ENCODE data around the gene DNER.
"Not testable (repeated sequence)": the region's sequence is repeated elsewhere in the genome, so short reads cannot be mapped to it uniquely, and the experiment has no call there.

Gene DNER

GRCh38 chr2:229714080-229714735 is at the start of gene DNER:
TSS of gene DNER (minus strand) at chr2:229714555. CDS start at chr2:229714423, 132 bp downstream.
- peak; percentile 63 for DNase-seq (ENCODE audit: low spot score)

GRCh38 chr2:229761663-229762062 is 47.3 kb upstream of the DNER start:
- DNase-seq (ENCODE audit: low spot score) = no peak

DNA sequence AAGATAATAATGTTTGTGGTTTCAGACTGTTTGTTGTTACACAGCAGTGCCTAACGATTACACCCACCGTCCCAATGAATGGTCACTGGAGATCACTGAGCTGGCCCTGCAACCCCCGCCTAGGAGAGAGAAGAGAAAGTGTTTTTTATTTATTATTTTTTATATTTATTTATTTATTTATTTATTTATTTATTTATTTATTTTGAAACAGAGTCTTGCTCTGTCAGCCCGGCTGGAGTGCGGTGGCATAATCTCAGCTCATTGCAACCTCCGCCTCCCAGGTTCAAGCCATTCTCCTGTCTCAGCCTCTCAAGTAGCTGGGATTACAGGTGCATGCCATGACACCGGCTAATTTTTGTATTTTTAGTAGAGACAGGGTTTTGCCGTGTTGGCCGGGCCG is 43.1 kb upstream of the DNER start:
- DNase-seq (ENCODE audit: low spot score) = not testable (repeated sequence)

GRCh38 chr2:229752970-229753729 is 38.8 kb upstream of the DNER start:
- DNase-seq (ENCODE audit: low spot score) = no peak

DNA sequence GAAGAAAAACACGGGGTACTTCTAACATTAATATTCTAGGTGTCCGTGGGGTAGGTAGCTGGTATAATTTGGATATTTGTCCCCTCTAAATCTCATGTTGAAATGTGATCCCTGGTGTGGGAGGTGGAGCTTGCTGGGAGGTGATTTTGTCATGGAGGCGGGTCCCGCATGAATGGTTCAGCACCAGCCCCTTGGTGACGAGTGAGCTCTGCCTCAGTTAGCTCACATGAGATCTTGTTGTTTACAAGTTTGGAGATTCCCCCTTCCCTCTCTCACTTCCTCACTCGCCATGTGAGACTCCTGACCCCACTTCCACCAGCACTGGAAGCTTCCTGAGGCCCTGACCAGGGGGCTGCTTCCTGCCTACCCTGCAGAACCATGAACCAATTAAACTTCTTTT is 35.4 kb upstream of the DNER start:
- no peak for DNase-seq (ENCODE audit: low spot score)

DNA sequence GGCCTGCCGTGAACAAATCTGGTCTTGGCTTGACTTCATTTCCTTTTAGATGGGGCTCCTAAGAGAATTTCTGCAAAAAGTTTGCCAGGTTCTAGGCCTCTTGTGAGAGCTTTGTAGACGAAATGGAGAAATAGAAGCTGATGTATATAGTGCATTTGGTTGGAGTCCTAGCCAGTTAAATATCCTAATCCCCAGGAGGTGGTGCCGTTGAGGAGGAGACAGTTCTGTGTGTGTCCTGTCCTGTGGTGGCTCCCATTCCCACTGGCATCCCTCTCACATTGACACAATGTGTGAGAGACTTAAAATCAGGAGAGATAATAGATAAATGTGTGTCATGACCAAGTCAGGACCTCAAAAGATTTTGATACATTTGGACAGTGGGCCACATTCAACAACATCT is 34.6 kb upstream of the DNER start:
- no peak for DNase-seq (ENCODE audit: low spot score)

- not testable (repeated sequence) for DNase-seq (ENCODE audit: low spot score)
Measured at GRCh38 chr2:229742691-229743090, 28.3 kb upstream of the DNER start.

GRCh38 chr2:229740279-229740678 is 25.9 kb upstream of the DNER start:
- no peak for DNase-seq (ENCODE audit: low spot score)

DNA sequence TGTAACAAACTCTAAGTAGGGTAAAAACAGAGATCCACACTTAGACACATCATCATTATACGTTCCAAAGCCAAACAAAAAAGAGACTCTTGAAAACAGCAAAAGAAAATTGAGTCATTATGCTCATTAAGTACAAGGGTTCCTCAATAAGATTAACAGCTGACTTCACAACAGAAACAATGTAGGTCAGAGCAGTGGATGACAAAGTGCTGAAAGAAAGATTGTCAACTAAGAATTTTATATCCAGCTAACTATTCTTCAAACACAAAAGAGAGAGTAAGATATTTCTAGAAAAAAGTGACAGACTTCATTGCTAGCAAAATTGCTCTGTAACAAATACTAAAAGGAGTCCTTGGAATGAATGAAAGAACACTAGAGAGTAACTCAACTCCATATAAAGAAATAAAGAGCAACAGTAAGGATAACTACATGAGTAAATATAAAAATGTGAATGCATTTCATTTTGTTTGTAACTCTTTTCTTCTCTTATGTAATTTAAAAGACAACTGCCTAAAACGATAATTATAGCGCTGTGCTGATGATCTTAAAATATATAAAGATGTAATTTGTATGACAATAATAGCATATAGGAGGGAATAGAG is 23.8 kb upstream of the DNER start:
- no peak for DNase-seq (ENCODE audit: low spot score)

GRCh38 chr2:229734410-229734809 is 20.1 kb upstream of the DNER start:
- DNase-seq (ENCODE audit: low spot score) = no peak

DNA sequence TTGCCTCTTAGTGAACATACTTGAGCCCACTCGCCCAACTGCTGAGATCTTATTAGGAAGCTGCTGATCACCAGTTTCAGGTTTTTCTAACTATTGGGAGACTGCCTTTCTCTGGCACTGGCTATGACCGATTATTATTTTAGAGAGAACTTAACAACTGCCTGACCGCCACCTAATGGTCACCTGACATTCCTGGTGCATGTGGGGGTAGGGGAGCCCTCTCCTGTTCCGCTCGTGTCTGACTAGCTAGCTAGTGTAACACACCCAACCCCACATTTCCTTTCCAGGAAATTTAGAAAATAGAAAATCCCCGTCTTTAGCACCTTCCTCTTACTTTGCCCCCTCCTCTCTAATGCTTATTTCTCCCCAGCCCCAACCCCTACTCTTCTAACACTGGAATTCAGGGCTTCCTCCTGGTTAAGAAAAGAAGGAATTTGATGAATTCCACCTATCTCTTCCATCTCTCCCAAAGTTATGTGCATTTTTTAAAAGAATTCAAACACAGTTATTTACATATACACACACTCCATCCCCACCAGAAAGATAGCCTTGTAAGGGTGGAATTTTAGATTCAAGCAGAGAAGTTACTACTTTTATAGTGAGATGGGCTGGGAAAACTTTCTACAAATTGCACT is 19.4 kb upstream of the DNER start:
- no peak for DNase-seq (ENCODE audit: low spot score)

DNA sequence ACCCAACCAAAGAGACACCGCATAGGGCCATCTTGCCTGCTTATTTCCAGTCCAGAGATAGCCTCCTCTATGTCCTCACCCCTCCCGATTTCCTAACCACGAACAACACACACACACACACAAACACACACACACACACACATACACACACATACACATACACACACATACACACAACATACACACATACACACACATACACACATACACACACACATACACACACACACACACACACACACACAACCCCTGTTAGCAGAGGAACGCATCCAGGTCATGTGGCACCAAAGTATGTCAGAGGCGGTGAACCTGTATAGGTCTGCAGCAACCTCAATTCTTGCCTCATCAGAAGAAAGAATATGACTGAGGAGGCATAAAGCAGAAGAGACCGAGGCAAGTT is 18.5 kb upstream of the DNER start:
- no peak for DNase-seq (ENCODE audit: low spot score)

- DNase-seq (ENCODE audit: low spot score) = no peak
Measured at GRCh38 chr2:229731916-229732315, 17.6 kb upstream of the DNER start.

DNA sequence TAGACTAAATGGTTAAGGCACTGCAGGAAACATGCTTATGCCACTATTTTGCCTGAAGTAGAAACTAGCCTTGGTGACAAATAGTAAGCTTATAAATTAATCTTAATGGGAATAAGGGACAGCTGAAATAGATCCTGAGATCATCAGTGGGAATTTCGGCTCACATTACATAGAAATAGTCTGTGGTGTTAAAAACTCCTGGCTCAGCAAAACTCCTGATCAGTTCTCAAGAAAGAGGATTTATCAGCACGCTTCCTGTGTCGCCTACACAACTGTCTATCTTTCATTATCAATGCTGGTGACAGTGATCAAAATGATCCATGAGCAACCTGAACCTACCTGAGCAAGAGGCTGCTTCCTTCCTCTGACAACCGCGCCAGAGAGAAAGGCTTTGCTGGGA is 17.0 kb upstream of the DNER start:
- no peak for DNase-seq (ENCODE audit: low spot score)

DNA sequence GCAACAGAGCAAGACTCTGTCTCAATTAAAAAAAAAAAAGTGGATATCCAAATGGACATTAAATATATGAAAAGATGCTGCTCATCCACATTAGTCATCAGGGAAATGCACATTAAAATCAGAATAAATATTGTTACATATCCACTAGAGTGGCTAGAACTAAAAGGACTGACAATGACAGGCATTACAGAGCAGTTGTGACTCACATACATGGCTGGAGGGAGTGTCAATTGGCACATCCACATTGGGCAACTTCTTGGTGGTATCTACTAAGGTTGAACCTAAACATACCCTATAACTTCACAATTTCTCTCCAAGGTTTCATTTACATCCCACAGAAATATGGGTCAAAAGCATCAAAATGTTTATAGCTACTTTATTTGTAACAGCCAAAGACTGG is 14.0 kb upstream of the DNER start:
- no peak for DNase-seq (ENCODE audit: low spot score)

DNA sequence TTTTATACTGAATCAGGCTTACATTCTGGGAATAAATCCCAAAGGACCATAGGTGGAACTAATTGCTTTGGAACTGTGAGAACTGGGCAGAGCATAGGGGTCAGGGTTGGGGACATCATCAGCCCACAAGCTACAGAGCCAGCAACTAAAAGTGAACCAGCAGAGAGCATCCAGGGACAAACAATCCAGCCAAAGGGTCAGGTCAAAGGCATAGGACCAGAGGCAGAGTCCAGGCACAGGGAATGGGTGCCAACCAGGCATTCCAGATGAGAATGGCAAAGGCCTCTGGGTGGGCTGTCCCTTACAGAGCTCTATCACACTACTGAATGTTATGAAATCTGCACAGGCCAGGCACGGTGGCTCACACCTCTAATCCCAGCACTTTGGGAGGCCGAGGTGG is 12.3 kb upstream of the DNER start:
- no peak for DNase-seq (ENCODE audit: low spot score)

GRCh38 chr2:229725716-229726574 is 11.6 kb upstream of the DNER start:
- no peak for DNase-seq (ENCODE audit: low spot score)

GRCh38 chr2:229723192-229723591 is 8.8 kb upstream of the DNER start:
- not testable (repeated sequence) for DNase-seq (ENCODE audit: low spot score)

DNA sequence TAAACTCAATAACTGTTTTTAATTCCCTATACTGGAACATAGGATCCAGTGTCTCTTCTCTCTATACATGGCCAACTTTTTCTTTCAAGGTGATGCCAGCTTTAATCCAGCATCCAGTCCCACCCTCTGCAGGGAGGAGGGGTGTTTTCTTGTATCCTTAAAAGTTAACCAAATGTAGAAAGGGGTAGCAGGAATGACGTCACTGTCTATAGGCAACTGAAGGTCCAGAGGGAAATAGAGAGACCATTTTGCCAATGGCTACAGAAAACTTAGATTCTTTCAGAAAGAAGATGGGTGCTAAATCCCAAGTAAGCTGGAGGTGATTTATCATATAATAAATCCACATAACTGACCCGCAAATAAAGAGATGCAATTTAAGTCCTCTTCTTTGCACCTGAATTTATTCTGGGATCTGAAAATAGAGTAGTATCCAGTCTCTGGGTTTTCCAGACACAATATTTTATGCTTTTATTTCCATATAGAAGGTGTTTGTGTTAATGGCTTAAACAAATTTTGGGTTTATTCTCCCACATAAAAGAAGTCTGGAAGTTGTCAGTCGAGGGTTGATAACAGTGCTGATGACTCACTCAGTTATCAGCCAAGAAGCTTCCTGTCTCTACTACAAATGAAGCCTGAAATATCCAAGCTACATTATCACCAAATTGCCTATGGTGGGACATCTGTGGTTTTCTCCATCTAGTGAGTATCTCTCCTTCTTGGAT is 5.7 kb upstream of the DNER start:
- DNase-seq (ENCODE audit: low spot score) = no peak

DNA sequence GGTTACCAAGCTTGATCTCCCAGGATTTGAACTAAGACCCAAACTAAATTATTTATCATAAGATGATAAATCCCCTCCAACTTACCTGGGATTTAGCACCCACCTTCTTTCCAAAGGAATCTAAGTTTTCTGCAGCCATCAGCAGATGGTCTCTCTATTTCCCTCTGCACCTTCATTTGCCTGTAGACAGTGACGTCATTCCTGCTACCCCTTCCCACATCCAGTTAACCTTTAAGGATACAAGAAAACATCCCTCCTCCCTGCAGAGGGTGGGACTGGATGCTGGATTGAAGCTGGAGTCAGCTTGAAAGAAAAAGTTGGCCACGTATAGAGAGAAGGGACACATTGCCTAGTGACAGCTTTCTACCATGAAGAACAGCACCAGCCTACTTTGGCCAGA is 3.7 kb upstream of the DNER start:
- no peak for DNase-seq (ENCODE audit: low spot score)

GRCh38 chr2:229715895-229716507 is 1.6 kb upstream of the DNER start:
- DNase-seq (ENCODE audit: low spot score) = no peak
